ENCODE measurements around the gene FITM1. TPM values are rescaled to one million over a fixed set of nuclear protein-coding genes. Genes with fewer than 3 reads are reported as not detected.
A peak's percentile ranks its signal among the peaks of the same experiment; 100 is the strongest.

FITM1 gene
- total RNA-seq, 1 experiment from 2014 or later = 0.46 TPM

DNA sequence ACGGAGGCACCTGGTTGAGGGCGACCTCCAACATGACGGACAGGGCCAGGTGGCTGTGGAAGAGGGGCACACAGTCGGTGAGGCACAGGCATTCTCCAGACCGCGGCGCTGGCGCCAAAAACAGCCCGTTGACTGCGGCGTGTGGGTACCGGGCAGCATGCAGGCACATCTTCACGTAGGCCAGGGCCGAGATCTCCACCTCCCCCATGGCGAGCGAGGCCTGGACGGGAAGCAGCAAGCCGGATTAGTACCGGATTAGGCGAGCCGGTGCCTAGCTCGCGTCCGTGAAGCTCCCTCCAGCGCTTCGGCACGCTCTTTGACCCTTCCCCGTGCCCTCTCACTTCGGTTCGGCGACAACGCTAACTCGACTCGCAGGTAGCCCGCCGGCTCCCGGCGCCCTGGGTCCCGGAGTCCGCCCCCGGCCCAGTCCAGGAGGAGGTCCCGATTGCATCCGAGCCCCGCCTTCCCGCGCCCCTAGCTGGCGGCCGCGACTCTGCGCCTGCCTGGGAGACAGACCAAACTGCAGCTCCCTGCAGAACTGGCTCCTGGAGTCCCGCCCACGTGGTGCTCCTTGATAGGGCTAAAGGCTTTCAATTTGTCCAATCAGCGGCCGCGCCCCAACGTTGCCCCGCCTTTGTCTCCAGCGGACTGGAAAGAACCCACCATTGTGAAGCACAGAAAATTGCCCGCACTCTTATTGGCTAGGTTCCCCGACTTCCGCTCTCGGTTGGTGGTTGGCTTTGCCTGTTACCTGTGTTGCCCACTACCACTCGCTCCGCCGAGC, 10.8 kb downstream of the FITM1 start, which contains the start of gene EMC9:
TSS of gene EMC9 (minus strand) at position 495 of the 784 bp plus-strand sequence. CDS start at position 208, 287 bp downstream.
- Histone ChIP-seq H3K27me3 (ENCODE audit: control insufficient read depth, insufficient read depth, low read length) (no peaks in the 10 kb centered on the region), H3K9me3 (ENCODE audit: control insufficient read depth, insufficient read depth, low read depth, low read length) (no peaks in the 10 kb centered on the region), H3K27ac (ENCODE audit: low read length) (peak within 1 kb of the TSS; percentile 89), H3K4me1 (ENCODE audit: control insufficient read depth, insufficient read depth, low read length) (peaks cover 30% of the 10 kb centered on the region), H3K4me3 (ENCODE audit: low read depth in 2 of 2, low read length in 2 of 2) (peak within 1 kb of the TSS; percentile 81 to 92), H3K36me3 (ENCODE audit: control insufficient read depth, insufficient read depth, low read length) (no peaks in the 10 kb centered on the region; the same call in 1 of the 2 replicates)
- DNase-seq (ENCODE audit: low read depth, low spot score) (peak; percentile 86), ATAC-seq (peak; percentile 90)
- in situ Hi-C loops (cut with HindIII; ENCODE audit: low pct_unique_long_range_greater_than_20kb, low sequenced_read_pairs) (no loop called here), intact Hi-C loops (cut with micrococcal nuclease; ENCODE audit: unreplicated experiment) (no loop called here)
- POLR2A ChIA-PET = interaction anchor here (0.5 kb wide), 1 partner anchor 89 kb away, joined by 3 read pairs; no protein-coding TSS in a partner anchor
- BruUV-seq (replicated peaks) = TSS peak; percentile 65
- TF ChIP-seq POLR2AphosphoS5 (IDR thresholded peaks at IDR 0.05; ENCODE audit: low read depth, low read length) = peak; percentile 70
- TF ChIP-seq, protein P1, sequence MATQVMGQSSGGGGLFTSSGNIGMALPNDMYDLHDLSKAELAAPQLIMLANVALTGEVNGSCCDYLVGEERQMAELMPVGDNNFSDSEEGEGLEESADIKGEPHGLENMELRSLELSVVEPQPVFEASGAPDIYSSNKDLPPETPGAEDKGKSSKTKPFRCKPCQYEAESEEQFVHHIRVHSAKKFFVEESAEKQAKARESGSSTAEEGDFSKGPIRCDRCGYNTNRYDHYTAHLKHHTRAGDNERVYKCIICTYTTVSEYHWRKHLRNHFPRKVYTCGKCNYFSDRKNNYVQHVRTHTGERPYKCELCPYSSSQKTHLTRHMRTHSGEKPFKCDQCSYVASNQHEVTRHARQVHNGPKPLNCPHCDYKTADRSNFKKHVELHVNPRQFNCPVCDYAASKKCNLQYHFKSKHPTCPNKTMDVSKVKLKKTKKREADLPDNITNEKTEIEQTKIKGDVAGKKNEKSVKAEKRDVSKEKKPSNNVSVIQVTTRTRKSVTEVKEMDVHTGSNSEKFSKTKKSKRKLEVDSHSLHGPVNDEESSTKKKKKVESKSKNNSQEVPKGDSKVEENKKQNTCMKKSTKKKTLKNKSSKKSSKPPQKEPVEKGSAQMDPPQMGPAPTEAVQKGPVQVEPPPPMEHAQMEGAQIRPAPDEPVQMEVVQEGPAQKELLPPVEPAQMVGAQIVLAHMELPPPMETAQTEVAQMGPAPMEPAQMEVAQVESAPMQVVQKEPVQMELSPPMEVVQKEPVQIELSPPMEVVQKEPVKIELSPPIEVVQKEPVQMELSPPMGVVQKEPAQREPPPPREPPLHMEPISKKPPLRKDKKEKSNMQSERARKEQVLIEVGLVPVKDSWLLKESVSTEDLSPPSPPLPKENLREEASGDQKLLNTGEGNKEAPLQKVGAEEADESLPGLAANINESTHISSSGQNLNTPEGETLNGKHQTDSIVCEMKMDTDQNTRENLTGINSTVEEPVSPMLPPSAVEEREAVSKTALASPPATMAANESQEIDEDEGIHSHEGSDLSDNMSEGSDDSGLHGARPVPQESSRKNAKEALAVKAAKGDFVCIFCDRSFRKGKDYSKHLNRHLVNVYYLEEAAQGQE (IDR thresholded peaks at IDR 0.05; ENCODE audit: insufficient read depth in 1 of 2, low read depth in 2 of 2, low read length in 1 of 2) = 0 out of 4 replicates have a peak, but pooled peaks of 1 of the 2 experiments have one; percentile 19
- TF ChIP-seq TCF7L2 (IDR thresholded peaks at IDR 0.05; ENCODE audit: low read depth, low read length) = no peak
- TF ChIP-seq, protein P2, sequence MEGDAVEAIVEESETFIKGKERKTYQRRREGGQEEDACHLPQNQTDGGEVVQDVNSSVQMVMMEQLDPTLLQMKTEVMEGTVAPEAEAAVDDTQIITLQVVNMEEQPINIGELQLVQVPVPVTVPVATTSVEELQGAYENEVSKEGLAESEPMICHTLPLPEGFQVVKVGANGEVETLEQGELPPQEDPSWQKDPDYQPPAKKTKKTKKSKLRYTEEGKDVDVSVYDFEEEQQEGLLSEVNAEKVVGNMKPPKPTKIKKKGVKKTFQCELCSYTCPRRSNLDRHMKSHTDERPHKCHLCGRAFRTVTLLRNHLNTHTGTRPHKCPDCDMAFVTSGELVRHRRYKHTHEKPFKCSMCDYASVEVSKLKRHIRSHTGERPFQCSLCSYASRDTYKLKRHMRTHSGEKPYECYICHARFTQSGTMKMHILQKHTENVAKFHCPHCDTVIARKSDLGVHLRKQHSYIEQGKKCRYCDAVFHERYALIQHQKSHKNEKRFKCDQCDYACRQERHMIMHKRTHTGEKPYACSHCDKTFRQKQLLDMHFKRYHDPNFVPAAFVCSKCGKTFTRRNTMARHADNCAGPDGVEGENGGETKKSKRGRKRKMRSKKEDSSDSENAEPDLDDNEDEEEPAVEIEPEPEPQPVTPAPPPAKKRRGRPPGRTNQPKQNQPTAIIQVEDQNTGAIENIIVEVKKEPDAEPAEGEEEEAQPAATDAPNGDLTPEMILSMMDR (IDR thresholded peaks at IDR 0.05) = no peak
- TF ChIP-seq SIN3A (IDR thresholded peaks at IDR 0.05; ENCODE audit: borderline replicate concordance, insufficient read depth, low read depth, low read length) = peak; percentile 34; the same call in 1 of the 2 replicates
- CTCF ChIA-PET = no interaction called here

DNA sequence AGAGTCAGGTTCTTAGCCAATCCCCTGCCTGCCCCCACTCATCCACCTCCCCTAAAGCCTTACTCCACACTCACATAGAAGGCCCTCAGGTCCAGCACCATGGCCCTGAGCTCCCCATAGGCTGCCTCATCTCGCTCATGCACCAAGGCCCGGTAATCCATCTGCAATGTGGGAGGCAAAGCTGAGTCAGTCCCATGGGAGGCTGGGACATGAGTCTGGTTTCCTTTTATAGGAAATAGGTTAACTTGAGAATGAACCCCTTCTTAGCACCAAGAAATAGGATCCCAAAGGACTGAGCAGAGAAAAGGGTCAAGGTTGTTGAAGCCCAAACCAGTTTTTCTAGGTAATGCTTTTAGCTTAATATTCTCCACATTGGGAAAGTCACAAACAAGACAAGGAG, 13.1 kb downstream of the FITM1 start:
- no TSS peak for BruUV-seq (replicated peaks)
- POLR2A ChIA-PET = interaction anchor here (0.6 kb wide), 1 partner anchor 774 kb away, joined by 3 read pairs; no protein-coding TSS in a partner anchor
- CTCF ChIA-PET = no interaction called here

More for the DNA sequence above, 13.1 kb downstream of the FITM1 start:
- no peak overlapping the region for H3K27ac ChIP-seq (ENCODE audit: low read length)
- TF ChIP-seq POLR2AphosphoS5 (IDR thresholded peaks at IDR 0.05; ENCODE audit: low read depth, low read length) = no peak
- TF ChIP-seq TCF7L2 (IDR thresholded peaks at IDR 0.05; ENCODE audit: low read depth, low read length) = no peak
- TF ChIP-seq, protein P1 (IDR thresholded peaks at IDR 0.05; ENCODE audit: insufficient read depth in 1 of 2, low read depth in 2 of 2, low read length in 1 of 2) = no peak
- no peak for TF ChIP-seq SIN3A (IDR thresholded peaks at IDR 0.05; ENCODE audit: borderline replicate concordance, insufficient read depth, low read depth, low read length)
- TF ChIP-seq, protein P2 (IDR thresholded peaks at IDR 0.05) = no peak
- in situ Hi-C loops (cut with HindIII; ENCODE audit: low pct_unique_long_range_greater_than_20kb, low sequenced_read_pairs) = no loop called here
- intact Hi-C loops (cut with micrococcal nuclease; ENCODE audit: unreplicated experiment) = no loop called here
- no peaks in the 10 kb centered on the region for H3K27me3 ChIP-seq (ENCODE audit: control insufficient read depth, insufficient read depth, low read length)
- H3K36me3 ChIP-seq (ENCODE audit: control insufficient read depth, insufficient read depth, low read length) = peaks cover 3% of the 10 kb centered on the region; the same call in 1 of the 2 replicates
- no peaks in the 10 kb centered on the region for H3K9me3 ChIP-seq (ENCODE audit: control insufficient read depth, insufficient read depth, low read depth, low read length)
- H3K4me3 ChIP-seq (ENCODE audit: low read depth in 2 of 2, low read length in 2 of 2) = no peak overlapping the region
- DNase-seq (ENCODE audit: low read depth, low spot score) = no peak
- ATAC-seq = no peak
- H3K4me1 ChIP-seq (ENCODE audit: control insufficient read depth, insufficient read depth, low read length) = peaks cover 16% of the 10 kb centered on the region

Data from Panc1 (cell line).